ENCODE data around the gene GRWD1.
A peak's percentile ranks its signal among the peaks of the same experiment; 100 is the strongest.

GRWD1 gene

DNA sequence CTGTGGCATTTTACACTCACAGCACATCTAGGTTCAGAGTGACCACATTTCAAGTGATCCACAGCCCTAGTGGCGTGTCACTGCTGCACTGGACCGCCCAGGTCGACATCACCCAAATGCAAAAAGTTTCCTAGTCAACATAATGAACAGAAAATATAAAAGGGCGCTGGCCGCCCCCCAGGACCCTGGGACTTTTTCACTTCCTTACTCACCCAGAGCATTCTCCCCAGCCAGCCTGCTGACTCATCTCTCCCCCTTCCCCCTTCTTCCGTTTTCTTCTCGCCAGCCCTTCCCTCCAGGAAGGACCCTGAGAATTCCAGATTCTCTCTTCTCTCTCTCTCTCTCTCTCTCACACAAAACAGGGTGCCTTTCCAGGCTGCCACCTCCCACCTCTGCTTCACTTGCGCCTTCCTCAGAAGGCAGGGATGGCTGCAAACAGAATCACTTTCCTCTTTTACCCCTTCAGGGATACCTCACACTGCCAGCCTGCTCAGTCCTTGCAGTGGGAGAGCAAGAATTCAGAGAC lies 21.0 kb upstream of the GRWD1 start:
- peak; percentile 38 for DNase-seq (ENCODE audit: low spot score)

DNA sequence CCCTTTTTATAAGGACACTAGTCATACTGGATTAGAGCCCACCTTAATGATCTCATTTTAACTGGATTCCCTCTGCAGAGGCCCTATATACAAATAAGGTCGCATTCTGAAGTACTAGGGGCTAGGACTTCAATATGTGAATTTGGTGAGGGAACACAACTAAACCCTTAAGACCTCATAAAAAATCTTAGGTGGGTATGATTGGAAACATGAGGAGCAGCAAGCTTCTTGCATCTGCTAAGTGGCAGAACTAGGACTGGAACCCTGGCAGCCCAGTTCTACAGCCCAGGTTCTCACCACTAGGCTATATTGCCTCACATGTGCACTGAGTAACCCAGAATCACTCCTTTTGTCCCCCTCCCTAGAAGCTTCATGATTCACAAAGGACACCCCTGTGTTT lies 17.1 kb upstream of the GRWD1 start:
- no peak for DNase-seq (ENCODE audit: low spot score)

DNA sequence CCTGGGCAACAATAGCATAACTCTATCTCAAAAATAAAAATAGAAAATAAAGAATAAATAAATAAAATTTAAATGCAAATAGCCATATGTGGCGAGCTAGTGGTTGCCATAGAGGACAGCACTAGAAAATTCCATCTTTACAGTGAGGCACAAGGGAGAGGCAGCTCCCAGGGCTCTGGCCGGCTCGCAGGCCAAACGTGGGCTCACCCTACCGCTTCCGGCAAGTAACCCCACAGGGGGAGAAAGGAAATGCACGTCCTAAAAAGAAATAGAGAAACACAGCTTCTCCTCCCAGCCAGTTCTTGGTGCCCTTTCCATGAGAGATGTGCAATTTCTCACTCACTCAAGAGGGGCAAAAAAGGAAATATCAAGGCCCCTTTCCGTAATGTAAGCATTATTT lies 12.4 kb upstream of the GRWD1 start:
- DNase-seq (ENCODE audit: low spot score), result no peak

DNA sequence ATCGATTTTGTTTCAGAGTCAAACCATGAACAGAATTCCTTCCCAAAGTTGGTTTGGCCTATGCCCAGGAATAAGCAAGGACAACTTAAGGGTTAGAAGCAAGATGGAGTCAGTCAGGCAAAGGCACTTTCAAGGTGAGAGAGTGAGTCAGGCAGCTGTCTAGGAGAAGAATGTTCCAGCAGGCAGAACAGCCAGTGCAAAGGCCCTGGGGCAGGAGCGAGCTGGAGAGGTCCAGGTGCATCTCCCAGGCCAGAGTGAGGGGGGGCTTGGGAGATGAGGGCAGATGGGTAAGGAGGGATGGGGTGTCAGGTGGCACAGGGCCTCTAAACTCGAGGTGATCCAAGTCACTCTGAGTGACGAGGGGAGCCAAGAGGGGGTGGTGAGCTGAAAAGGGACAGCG lies 9.2 kb upstream of the GRWD1 start:
- DNase-seq (ENCODE audit: low spot score), result no peak

DNA sequence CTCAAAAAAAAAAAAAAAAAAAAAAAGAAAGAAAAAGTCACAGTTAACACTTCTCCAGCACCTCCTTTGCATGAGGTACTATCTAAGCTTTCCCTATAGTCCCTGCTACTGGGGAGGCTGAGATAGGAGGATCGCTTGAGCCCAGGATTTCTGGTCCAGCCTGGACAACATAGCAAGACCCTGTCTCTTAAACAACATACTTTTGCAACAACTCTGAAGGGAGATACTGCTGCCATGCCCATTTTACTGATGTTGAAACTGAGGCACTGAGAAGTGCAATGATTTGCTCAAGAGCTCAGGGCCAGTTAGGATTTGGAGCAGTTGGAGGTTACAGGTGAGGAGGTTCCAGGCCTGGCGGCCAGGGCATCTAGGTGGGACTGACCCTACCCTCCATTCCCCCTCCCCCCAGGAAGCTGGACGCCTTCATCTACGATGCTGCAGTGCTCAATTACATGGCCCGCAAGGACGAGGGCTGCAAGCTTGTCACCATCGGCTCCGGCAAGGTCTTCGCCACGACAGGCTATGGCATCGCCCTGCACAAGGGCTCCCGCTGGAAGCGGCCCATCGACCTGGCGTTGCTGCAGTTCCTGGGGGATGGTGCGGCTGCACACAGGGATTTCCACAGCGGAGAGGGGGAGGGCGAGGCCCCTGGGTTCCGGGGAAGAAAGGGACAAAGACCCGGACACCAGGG lies 4.3 kb upstream of the GRWD1 start:
- no peak for DNase-seq (ENCODE audit: low spot score)

DNA sequence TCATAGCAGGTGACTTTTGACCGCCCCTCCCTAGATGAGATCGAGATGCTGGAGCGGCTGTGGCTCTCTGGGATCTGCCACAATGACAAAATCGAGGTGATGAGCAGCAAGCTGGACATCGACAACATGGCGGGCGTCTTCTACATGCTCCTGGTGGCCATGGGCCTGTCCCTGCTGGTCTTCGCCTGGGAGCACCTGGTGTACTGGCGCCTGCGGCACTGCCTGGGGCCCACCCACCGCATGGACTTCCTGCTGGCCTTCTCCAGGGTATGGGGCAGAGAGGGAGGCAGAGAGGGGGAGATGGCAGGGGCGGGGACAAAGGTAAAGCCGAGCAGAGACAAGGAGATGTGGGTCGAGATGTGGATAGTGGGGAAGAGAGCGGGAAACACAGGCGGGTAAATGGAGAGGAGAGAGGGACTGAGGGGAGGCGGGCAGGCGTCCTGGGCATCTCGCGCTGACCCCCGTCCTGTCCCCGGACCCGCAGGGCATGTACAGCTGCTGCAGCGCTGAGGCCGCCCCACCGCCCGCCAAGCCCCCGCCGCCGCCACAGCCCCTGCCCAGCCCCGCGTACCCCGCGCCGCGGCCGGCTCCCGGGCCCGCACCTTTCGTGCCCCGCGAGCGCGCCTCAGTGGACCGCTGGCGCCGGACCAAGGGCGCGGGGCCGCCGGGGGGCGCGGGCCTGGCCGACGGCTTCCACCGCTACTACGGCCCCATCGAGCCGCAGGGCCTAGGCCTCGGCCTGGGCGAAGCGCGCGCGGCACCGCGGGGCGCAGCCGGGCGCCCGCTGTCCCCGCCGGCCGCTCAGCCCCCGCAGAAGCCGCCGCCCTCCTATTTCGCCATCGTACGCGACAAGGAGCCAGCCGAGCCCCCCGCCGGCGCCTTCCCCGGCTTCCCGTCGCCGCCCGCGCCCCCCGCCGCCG lies 3.4 kb upstream of the GRWD1 start:
- no peak for DNase-seq (ENCODE audit: low spot score)

DNA sequence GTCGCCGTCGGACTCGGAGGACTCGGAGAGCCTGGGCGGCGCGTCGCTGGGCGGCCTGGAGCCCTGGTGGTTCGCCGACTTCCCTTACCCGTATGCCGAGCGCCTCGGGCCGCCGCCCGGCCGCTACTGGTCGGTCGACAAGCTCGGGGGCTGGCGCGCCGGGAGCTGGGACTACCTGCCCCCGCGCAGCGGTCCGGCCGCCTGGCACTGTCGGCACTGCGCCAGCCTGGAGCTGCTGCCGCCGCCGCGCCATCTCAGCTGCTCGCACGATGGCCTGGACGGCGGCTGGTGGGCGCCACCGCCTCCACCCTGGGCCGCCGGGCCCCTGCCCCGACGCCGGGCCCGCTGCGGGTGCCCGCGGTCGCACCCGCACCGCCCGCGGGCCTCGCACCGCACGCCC lies 2.5 kb upstream of the GRWD1 start:
- DNase-seq (ENCODE audit: low spot score), result no peak

DNA sequence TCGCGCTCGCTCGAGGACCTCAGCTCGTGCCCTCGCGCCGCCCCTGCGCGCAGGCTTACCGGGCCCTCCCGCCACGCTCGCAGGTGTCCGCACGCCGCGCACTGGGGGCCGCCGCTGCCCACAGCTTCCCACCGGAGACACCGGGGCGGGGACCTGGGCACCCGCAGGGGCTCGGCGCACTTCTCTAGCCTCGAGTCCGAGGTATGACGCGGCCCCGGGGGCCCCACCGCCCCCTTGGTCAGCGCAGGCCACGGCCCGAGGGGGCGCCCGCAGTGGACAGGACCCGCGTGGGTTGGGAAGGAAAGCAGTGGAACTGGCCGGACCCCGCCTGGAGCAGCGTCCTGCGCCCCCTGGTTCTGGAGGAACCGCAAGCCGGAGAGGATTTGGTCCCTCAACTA lies 2.1 kb upstream of the GRWD1 start:
- DNase-seq (ENCODE audit: low spot score), result no peak

DNA sequence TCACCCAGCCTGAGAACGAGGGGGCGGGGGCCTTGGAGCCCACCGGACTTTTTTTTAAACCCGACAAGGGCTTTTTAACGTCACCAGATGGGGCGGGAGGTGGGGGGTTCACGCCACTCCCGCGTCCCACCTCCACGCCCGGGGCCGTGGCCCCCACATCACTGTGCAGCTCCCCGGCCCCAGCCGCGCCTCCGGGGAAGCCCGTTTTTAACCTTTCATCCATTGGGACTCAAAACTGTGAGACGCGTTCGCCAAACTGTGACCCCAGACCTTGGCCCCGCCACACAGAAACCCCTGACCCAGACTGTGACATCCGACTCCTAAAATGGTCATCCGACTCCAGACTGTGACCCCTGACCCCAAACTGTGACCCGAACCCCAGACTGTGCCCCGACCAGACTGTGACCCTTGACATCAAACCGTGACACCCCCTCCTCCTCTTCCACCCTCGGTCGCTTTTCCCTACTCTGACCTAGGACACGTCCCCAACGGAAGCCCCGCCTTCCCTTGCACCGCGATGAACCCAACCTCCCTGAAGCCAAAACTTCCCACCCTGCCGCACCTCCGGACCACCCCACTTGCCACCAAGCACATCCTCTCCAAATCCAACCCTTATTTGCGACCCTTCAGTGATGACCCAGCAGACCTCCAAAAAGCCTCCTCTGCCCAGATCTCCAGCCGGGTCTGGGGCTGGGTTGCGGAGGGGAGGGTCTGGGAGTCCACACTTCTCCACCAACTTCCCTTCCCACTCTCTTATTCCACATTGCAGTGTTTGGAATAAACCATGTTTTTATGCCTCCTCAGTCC lies 1.5 kb upstream of the GRWD1 start:
- no peak for DNase-seq (ENCODE audit: low spot score)

DNA sequence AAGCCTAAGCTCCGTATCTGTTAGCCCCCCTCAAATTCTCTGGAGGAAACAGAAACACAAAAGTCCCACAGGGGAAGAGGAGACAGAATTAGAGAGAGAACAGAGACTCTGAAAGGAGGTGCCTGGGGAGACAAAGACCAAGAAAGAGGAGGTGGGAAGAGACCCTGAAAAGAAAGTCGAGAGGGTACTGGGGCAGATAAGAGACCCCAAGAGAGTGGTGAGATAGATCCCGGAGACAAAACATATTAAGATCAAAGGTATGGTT lies 915 bp upstream of the GRWD1 start:
- no peak for DNase-seq (ENCODE audit: low spot score)

DNA sequence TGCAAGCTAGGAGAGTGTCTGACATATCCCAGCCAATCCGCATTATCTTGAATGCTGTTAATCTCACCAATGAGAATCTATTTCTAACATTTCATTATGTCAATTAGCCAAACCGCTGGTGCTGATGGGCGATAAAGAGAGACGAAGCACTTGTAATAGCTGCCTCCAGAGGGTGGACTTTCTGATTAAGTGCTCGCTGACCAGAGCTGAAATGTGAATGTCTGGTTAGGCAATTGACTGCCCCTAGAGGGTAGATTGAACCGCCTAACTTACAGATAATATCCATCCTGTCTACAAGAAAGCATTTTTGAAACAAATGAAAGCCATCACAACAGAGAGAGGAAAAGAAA lies 552 bp upstream of the GRWD1 start:
- peak; percentile 88 for DNase-seq (ENCODE audit: low spot score)

DNA sequence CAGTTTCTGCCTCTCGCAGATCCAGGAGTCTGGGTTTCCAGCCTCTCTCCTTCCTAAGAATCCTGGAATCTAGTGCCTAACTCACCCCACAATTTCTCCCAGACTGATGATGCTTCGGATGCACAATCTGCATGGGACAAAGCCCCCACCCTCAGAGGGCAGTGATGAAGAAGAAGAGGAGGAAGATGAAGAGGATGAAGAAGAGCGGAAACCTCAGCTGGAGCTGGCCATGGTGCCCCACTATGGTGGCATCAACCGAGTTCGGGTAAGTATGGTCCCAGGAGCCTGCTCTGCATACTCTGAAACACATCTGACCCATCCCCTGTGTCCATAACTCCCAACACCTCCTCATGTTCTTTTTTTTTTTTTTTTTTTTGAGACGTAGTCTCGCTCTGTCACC lies 796 bp downstream of the GRWD1 start:
- DNase-seq (ENCODE audit: low spot score), result no peak

DNA sequence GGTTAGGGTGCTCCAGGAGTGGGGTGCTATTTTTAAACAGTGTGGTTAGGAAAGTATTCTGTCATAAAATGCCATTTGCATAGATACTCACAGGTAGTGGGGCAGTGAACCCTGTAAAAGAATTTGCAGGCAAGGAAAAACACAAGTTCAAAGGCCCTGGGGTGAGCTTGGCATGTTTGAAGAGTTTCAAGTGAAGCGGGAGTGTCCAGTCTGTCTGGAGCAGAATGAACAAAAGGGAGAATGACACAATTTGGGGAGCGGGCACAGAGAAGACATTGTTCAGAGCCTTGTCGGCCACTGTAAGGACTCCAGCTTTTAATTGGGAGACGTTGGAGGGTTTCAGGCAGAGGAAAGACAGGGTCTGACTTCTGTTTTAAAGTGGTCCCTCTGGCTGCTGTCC lies 2.8 kb downstream of the GRWD1 start:
- no peak for DNase-seq (ENCODE audit: low spot score)

DNA sequence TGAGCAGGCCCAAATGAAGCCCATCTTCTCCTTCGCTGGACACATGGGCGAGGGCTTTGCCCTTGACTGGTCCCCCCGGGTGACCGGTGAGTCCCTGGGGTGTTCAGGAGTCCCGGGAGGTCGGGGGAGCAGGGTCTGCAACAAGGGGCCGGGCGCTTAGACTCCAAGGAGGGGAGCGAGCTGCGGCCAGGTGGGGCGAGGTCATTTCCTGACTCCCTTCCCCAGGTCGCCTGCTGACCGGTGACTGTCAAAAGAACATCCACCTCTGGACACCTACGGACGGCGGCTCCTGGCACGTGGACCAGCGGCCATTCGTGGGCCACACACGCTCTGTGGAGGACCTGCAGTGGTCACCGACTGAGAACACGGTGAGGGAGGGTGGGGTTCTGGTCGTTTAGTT lies 4.7 kb downstream of the GRWD1 start:
- no peak for DNase-seq (ENCODE audit: low spot score)

DNA sequence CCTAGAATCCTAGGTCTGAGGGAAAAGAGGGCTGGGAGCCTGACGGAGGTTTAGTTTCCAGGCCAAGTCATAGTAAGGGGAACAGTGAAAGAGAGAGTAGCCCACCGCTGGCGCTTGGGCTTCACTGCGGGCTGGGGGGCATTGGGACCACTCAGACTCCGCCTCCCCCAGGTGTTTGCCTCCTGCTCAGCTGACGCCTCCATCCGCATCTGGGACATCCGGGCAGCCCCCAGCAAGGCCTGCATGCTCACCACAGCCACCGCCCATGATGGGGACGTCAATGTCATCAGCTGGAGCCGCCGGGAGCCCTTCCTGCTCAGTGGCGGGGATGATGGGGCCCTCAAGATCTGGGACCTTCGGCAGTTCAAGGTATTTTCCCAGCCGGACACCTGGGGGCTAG lies 5.1 kb downstream of the GRWD1 start:
- no peak for DNase-seq (ENCODE audit: low spot score)

DNA sequence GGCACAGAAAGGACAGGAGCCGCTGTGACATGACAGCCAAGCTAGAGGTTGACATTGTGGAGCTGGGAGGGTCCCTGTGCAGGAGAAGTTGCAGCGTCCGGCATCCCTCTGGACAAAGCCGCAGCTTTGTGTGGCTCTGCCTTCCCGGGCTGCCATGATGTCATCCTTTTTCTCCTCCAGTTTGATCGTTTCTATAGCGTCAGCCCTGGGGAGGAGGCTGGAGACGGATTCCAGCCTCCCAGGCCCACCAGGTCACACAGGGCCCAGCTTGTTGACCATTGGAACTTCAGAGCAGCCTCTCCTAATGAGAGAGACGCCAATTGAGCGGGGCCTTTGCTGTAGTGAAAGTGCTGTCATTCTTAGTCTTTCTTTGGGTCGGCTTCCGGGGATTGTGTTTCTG lies 5.8 kb downstream of the GRWD1 start:
- DNase-seq (ENCODE audit: low spot score), result no peak

DNA sequence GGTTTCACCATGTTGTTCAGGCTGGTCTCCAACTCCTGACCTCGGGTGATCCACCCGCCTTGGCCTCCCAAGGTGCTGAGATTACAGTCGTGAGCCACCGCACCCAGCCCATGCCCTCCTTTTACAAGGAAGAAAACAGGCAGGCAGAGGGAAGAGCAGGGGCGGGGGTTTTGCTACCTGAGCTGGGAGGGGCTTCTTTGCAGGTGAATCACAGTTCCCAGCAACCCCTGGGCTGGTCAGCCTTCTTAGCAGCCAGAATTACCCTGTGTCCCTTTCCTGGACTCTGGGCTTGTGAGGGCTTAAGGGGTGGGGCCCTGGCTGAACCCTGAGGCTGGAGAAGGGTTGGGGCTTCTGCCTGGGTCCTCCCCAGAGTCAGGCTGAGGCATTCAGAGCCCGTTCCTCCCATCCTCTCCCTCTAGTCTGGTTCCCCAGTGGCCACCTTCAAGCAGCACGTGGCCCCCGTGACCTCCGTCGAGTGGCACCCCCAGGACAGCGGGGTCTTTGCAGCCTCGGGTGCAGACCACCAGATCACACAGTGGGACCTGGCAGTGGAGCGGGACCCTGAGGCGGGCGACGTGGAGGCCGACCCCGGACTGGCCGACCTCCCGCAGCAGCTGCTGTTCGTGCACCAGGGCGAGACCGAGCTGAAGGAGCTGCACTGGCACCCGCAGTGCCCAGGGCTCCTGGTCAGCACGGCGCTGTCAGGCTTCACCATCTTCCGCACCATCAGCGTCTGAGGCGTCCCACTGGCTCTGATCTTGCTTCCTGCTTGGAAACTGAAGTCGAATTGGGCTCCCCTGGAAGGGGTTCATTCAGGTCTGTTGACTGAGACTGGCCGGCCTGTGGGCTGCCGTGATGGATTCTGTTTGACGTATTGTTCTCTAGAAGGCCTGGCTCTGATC lies 6.8 kb downstream of the GRWD1 start:
- no peak for DNase-seq (ENCODE audit: low spot score)

DNA sequence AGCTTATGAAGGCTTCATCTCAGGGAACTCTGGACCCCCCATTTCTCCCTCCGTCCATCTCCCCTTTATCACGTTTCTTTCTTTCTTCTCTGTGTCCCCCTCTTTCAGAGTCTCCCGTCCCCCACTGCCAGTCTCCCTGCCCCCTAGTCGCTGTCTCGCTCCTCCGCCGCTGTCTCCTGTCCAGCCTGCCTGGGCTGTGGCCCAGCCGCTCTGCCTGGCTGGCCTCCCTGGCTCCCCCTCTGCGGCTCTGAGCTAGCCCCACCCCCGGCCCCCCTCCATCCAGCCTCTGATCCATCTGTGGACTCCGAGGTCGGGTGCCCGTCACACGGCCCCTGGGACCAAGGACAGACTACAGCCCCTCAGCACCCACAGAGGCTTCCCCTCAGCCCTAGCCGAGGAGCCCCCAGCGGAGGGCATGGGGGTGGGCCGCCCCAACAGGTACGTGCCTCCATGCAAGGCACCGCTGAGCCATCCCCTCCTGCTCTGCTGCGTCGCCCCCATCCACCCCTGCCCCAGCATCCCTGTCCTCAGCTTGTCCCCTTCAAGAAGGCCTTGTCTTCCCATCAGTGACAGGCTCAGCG lies 8.5 kb downstream of the GRWD1 start:
- DNase-seq (ENCODE audit: low spot score), result peak; percentile 23

DNA sequence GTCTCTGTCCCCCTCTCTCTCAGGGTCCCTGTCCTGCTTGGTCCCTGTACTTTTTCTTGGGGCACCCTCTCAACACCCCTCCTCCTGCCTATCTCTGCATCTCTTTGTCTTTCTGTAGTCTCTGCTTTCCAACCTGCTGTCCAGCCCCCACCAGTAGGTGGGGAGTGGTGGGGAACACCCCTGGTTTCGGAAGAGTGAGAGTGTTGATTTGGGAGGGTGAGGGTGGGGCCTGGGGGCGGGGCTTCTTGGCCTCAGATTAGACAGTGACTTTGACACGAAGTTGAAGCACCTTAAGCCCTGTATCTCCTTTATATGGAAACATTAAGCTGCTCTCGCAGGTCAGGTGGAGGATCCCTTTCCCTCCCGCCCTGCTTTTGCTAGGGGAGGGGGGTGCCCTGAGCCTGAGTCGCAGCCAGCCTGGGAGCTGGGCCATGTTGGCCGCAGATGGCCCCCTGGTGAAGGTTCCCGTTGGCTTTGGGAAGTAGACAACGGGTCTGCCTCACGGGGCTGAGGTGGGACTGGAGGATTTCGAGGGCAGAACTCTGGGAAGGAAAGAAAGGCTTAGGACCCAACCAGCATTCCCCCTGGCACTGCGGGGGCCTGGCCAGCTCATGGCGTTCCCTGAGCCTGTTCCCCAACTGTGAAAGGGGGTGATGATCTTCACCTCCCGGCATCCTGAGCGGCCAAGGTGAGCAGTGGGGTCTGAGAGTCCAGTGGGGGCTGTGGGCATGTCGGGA lies 9.6 kb downstream of the GRWD1 start, which contains the start of gene KCNJ14:
KCNJ14 (plus strand) TSS at position 404 of the 737 bp plus-strand sequence. CDS start 6,151 bp downstream, outside the sequence.
- no peak for DNase-seq (ENCODE audit: low spot score)

DNA sequence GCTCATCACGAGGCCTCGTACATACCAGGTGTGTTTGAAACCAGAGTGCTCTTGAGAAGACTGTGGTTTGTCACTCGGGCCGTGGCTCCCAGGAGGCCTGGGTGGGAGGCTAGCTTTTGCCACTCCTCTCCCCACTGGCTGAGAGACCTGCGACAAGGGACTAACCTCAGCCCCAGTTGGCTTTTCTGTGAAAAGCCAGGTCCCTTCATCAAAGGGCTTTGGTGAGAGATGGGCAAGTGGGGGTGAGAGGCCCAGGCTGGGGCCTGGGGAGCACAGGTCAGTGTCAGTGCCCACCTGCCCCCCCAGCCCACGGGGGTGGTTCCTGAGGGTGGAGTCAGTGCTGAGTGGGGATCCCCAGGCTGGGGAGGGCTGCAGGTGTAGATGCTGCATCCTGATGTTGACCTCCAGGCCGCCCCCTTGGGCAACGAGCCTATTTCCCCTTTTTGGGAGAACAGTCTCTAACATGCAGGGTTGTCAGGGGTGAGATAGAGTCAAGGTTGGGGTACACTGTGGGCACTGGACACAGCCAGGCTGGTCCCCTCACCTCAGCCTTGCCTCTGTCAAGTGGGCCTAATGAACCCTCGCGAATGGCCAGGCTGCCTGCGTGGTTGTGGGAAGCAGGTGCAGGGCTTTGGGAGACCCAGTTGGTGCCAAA lies 10.3 kb downstream of the GRWD1 start:
- DNase-seq (ENCODE audit: low spot score), result no peak
